Right lobe of liver (tissue), 6 donors: ENCODE results near the gene PIM2. TPM values are rescaled to one million over a fixed set of nuclear protein-coding genes. Genes with fewer than 3 reads are reported as not detected.

ENCODE experiments used
- ATAC-seq, 4 donors: fragments of 200-7000 bp; cut with Tn5 transposase; one replicate each; pipeline ENCODE4 v1.9.1; 2020; ENCODE audit warnings: mild to moderate bottlenecking in 4 of 4, moderate library complexity in 4 of 4
- DNase-seq, 3 donors: peaks; one replicate each; pipeline ENCODE4 v3.0.0-alpha.2; 2020
- H3K27ac ChIP-seq, 3 donors: fragments of 200-600 bp; one replicate each; pipeline ENCODE4 v1.8.0; 2022
- H3K27me3 ChIP-seq, 2 donors: fragments of 200-600 bp; one replicate each; pipeline ENCODE4 v1.8.0; 2022
- H3K36me3 ChIP-seq, 4 donors: fragments of 200-600 bp; sonication (generic) in 1 of 4; one replicate each; pipeline versions ENCODE4 v1.5.1 to v1.8.0; 2017 to 2022; ENCODE audit warnings: control low read depth in 1 of 4
- H3K4me1 ChIP-seq, 4 donors: fragments of 200-600 bp; sonication (generic) in 1 of 4; one replicate each; pipeline versions ENCODE4 v1.5.1 to v1.8.0; 2017 to 2022; ENCODE audit warnings: control low read depth in 1 of 4
- H3K4me3 ChIP-seq, 3 donors: fragments of 200-600 bp; one replicate each; pipeline ENCODE4 v1.8.0; 2022
- H3K9me3 ChIP-seq, 4 donors: fragments of 200-600 bp; sonication (generic) in 1 of 4; one replicate each; pipeline versions ENCODE4 v1.5.1 to v1.8.0; 2017 to 2022; ENCODE audit warnings: control low read depth in 1 of 4
- POLR2A ChIP-seq: fragments of 450-650 bp; IDR thresholded peaks from one replicate; pipeline ENCODE4 v1.6.1; 2017; ENCODE audit warnings: antibody characterized with exemption, mild to moderate bottlenecking
- WGBS: methylation state at CpG from one replicate; pipeline ENCODE4 v1.1.6; 2018; ENCODE audit warnings: low coverage, low lambda C conversion rate; ENCODE audit not compliant: insufficient coverage; ENCODE audit errors: missing lambda C conversion rate; 5-methylcytosine and 5-hydroxymethylcytosine counted together
- intact Hi-C, 2 donors: fragments of 100-400 bp; cut with DNase I; formaldehyde crosslinking; loops; one replicate each; pipeline versions ENCODE4 v1.11.2 to v1.14.1; 2022
- total RNA-seq, 6 experiments: library from RNA; depleted of rRNA in 2 of 6; stranded (reverse); fragments of >200 nt in 2 of 6; fragmentation: NEBNext Ultra II Directional in 3 of 6; extraction: Animal tissue kit (Norgen Biotek cat#: 25700) in 3 of 6; gene quantifications; one replicate each; pipeline versions ENCODE4 v1.1.0 to v1.2.4, GENCODE V29; 2016 to 2023
- TF ChIP-seq, protein P1 (sequence below), 4 donors: fragments of 200-600 bp in 3 of 4; fragments of 450-650 bp in 1 of 4; IDR thresholded peaks; one replicate each; pipeline versions ENCODE4 v1.5.1 to v1.8.0; 2016 to 2022; ENCODE audit warnings: antibody characterized with exemption in 4 of 4, mild to moderate bottlenecking in 2 of 4
- donor health status: DM: no; HTN: yes; CAD: no.
- donor health status: DM: no; HTN: no; CAD: no.
- donor health status: DM: no; HTN: no; CAD: no.
- donor health status: DM: no; HTN: yes; CAD: no.
- donor health status: DM: no; HTN: yes; CAD: no.

PIM2 gene
- total RNA-seq, 6 experiments from 2014 or later, result 1.7 to 8.8 (median 6.8) TPM

DNA sequence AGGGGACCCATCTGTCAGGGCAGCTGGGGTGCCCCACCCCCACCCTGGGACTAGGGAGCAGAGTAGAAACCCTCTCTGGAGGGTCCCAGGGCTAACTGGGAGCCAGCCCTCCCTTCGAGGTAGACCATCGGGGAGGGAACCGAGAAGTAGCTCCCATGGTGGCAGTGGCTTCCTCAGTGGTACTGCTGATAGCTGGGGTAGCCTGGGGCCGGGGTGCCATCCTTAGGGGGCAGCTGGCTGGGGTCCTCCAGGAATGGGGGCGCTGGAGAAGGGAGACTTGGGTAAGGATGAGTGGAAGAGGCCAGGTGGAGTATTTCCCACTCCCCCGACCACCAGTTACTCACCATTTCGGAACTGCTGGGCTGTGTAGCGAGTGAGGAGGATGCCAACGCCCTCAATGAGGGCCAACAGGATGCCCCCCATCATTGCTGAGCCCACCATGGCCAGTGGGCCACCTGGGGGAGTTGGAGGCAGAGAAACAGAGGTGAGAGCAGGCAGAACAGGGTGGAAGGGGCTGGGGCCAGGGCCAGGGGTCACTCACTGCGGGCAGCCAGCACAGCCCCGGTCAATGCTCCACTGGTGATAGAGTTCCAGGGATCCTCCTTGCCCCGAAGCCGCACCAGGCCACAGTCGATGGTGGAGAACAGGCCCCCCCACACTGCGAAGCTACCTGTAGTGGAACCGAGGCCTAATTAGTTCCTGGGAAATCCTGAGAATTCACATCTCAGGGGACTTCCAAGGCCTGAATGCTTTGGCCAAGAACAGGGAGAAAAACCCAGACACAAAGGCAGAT lies 25.1 kb downstream of the PIM2 start:
- H3K4me1 ChIP-seq, result no peaks in the 10 kb centered on the region
- no CpG with 5 or more reads among the region's 16 CpGs for WGBS
- ATAC-seq, result no peak
- H3K36me3 ChIP-seq, result no peaks in the 10 kb centered on the region
- DNase-seq, result no peak
- TF ChIP-seq, protein P1, sequence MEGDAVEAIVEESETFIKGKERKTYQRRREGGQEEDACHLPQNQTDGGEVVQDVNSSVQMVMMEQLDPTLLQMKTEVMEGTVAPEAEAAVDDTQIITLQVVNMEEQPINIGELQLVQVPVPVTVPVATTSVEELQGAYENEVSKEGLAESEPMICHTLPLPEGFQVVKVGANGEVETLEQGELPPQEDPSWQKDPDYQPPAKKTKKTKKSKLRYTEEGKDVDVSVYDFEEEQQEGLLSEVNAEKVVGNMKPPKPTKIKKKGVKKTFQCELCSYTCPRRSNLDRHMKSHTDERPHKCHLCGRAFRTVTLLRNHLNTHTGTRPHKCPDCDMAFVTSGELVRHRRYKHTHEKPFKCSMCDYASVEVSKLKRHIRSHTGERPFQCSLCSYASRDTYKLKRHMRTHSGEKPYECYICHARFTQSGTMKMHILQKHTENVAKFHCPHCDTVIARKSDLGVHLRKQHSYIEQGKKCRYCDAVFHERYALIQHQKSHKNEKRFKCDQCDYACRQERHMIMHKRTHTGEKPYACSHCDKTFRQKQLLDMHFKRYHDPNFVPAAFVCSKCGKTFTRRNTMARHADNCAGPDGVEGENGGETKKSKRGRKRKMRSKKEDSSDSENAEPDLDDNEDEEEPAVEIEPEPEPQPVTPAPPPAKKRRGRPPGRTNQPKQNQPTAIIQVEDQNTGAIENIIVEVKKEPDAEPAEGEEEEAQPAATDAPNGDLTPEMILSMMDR (IDR thresholded peaks at IDR 0.05), result no peak
- TF ChIP-seq POLR2A, result no peak
- no peaks in the 10 kb centered on the region for H3K9me3 ChIP-seq
- no peak overlapping the region for H3K4me3 ChIP-seq
- H3K27me3 ChIP-seq, result no peaks in the 10 kb centered on the region
- intact Hi-C loops, result no loop called here
- no peak overlapping the region for H3K27ac ChIP-seq

- DNase-seq, result no peak
- no peaks in the 10 kb centered on the region for H3K9me3 ChIP-seq
- no peak for ATAC-seq
- H3K4me3 ChIP-seq, result no peak overlapping the region
- TF ChIP-seq POLR2A, result no peak
- TF ChIP-seq, protein P1 (IDR thresholded peaks at IDR 0.05), result no peak
- H3K36me3 ChIP-seq, result no peaks in the 10 kb centered on the region
- no peaks in the 10 kb centered on the region for H3K27me3 ChIP-seq
- WGBS, result 13% methylated on average over 1 of the region's 4 CpGs
- intact Hi-C loops, result no loop called here
- no peak overlapping the region for H3K27ac ChIP-seq
- no peaks in the 10 kb centered on the region for H3K4me1 ChIP-seq
Observed at GRCh38 chrX:48892896-48893295, 25.9 kb downstream of the PIM2 start.

DNA sequence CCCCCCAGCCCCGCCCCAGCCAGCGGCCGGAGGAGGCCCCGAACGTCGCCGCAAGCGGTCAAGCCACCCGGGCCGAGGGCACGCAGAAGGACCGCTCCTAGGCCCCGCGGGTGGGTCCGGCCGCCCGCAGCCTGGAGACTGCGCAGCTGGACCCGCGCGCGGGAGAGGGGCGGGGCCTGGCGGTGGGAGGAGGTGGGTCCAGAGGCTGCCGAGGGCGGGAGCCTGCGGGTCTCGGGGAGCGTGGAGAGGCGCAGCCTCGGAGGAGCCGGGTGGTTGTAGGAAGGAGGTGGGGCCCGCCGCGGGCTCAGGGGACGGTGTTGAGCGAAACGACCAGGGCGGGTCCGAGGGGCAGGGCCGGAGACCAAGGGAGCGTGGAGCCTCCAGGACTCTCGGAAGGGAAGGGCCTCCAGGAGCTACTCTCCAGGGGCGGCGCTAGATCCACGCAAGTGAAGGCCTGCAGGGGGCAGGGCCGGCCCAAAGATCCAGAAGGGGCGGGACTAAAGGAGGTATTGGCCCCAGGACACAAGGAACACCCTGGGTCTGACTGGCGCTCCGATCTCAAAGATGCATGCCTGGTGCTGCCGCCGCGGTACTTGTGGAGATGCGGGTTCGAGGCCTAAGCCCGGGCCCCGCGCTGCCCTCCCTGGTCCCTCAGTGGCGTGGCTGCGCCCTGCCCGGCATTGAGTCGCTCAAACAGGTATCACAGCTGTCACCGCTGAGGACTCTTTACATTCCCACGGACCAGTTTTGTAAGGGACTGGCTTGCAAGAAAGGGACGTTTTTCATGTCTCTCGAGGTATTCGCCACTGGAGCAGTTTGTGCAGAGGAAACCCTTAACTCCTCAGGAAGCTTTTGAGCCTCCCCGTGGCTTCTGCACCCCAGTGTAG lies 27.2 kb downstream of the PIM2 start:
- Histone ChIP-seq H3K27ac (peak overlapping the region in 1 of 3 donors; percentile 21), H3K4me3 (peak overlapping the region; percentile 45 to 60 (median 58)), H3K9me3 (no peaks in the 10 kb centered on the region), H3K36me3 (no peaks in the 10 kb centered on the region), H3K27me3 (no peaks in the 10 kb centered on the region), H3K4me1 (no peaks in the 10 kb centered on the region)
- intact Hi-C loops, result no loop called here
- DNase-seq (peak; percentile 84 to 87 (median 85)), ATAC-seq (peak; percentile 94 to 97 (median 96))
- WGBS, result 31% methylated on average over 14 of the region's 68 CpGs
- TF ChIP-seq POLR2A, result no peak
- TF ChIP-seq, protein P1 (IDR thresholded peaks at IDR 0.05), result peak; percentile 32 to 58 (median 46)

GRCh38 chrX:48890934-48891401 lies 27.9 kb downstream of the PIM2 start:
- Histone ChIP-seq H3K36me3 (no peaks in the 10 kb centered on the region), H3K4me3 (peak overlapping the region; percentile 45 to 60 (median 58)), H3K27me3 (no peaks in the 10 kb centered on the region), H3K9me3 (no peaks in the 10 kb centered on the region), H3K27ac (peak overlapping the region in 1 of 3 donors; percentile 21), H3K4me1 (no peaks in the 10 kb centered on the region)
- DNase-seq (peak in 1 of 3 donors; percentile 28), ATAC-seq (peak; percentile 32 to 45 (median 41))
- intact Hi-C loops, result no loop called here
- TF ChIP-seq, protein P1 (IDR thresholded peaks at IDR 0.05), result no peak
- no peak for TF ChIP-seq POLR2A
- 31% methylated on average over 21 of the region's 35 CpGs for WGBS
